Neural crest cell (in vitro differentiated cells): ENCODE results near the gene FNDC3B. TPM values are rescaled to one million over a fixed set of nuclear protein-coding genes. Genes with fewer than 3 reads are reported as not detected.

Experiments used
- DNase-seq: peaks from one replicate; pipeline ENCODE4 v3.0.0; 2021; ENCODE audit warnings: low read depth, mixed read lengths, low spot score
- H3K27ac Mint-ChIP-seq: one replicate; pipeline ENCODE4 v1.8.0; 2021; ENCODE audit warnings: mild to moderate bottlenecking, mixed read lengths; ENCODE audit not compliant: unreplicated experiment
- H3K27me3 Mint-ChIP-seq: 2 replicates; pipeline ENCODE4 v1.8.0; 2021; ENCODE audit warnings: low read depth, mild to moderate bottlenecking, mixed read lengths
- H3K36me3 Mint-ChIP-seq: 2 replicates; pipeline ENCODE4 v1.8.0; 2021; ENCODE audit warnings: low read depth, mild to moderate bottlenecking, mixed read lengths
- H3K4me1 Mint-ChIP-seq: 2 replicates; pipeline ENCODE4 v1.8.0; 2021; ENCODE audit warnings: mixed read lengths
- H3K4me3 Mint-ChIP-seq: one replicate; pipeline ENCODE4 v1.8.0; 2021; ENCODE audit warnings: mild to moderate bottlenecking, mixed read lengths
- H3K9me3 Mint-ChIP-seq: 2 replicates; pipeline ENCODE4 v1.8.0; 2021; ENCODE audit warnings: mixed read lengths
- total RNA-seq: library from RNA; stranded (reverse); gene quantifications from 2 replicates; pipeline ENCODE4 v1.2.1, GENCODE V29; 2021
- TF ChIP-seq, protein P1 (sequence below): fragments of 200-600 bp; sonication (generic); conservative IDR thresholded peaks from 2 replicates; pipeline ENCODE4 v1.5.0; 2021; ENCODE audit warnings: antibody characterized with exemption, mild to moderate bottlenecking

FNDC3B gene
- total RNA-seq, 1 donor from 2014 or later, result 41.5 TPM

DNA sequence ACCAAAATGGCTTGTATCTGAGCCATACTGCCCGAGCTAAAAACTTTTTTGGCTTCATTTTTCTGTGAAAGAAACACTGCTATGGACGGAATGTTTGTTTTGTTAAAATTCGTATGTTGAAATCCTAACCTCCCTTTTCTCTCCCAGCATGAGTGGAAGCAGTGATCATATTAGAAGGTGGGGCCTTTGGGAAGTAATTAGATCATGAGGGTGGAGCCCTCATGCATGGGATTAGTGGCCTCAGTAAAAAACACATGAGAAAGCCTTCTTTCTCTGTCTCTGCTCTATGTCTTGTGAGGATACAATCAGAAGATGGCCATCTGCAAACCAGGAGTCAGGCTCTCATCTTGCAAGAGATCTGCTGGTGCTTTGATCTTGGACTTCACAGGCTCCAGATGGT is 7.4 kb upstream of the FNDC3B start:
- no peak overlapping the region for H3K4me3 Mint-ChIP-seq
- DNase-seq, result no peak
- peaks cover 4% of the 10 kb centered on the region for H3K4me1 Mint-ChIP-seq
- H3K27ac Mint-ChIP-seq, result no peak overlapping the region
- peaks cover 10% of the 10 kb centered on the region for H3K9me3 Mint-ChIP-seq
- H3K27me3 Mint-ChIP-seq, result no peaks in the 10 kb centered on the region
- H3K36me3 Mint-ChIP-seq, result peaks cover 2% of the 10 kb centered on the region
- TF ChIP-seq, protein P1, sequence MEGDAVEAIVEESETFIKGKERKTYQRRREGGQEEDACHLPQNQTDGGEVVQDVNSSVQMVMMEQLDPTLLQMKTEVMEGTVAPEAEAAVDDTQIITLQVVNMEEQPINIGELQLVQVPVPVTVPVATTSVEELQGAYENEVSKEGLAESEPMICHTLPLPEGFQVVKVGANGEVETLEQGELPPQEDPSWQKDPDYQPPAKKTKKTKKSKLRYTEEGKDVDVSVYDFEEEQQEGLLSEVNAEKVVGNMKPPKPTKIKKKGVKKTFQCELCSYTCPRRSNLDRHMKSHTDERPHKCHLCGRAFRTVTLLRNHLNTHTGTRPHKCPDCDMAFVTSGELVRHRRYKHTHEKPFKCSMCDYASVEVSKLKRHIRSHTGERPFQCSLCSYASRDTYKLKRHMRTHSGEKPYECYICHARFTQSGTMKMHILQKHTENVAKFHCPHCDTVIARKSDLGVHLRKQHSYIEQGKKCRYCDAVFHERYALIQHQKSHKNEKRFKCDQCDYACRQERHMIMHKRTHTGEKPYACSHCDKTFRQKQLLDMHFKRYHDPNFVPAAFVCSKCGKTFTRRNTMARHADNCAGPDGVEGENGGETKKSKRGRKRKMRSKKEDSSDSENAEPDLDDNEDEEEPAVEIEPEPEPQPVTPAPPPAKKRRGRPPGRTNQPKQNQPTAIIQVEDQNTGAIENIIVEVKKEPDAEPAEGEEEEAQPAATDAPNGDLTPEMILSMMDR, result no peak

DNA sequence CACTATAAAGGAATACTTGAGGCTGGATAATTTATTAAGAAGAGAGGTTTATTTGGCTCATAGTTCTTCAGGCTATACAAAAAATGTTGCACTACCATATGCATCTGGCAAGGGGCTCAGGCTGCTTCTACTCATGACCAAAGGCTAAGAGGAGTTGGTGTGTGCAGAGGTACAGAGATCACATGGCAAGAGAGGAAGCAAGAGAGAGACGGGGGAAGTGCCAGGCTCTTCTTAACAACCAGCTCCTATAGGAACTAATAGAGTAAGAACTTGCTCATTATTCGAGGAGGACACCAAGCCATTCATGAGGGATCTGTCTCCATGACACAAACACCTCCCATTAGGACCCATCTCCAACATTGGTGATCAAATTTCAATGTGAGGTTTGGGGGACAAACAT is 6.0 kb upstream of the FNDC3B start:
- Mint-ChIP-seq H3K36me3 (peaks cover 2% of the 10 kb centered on the region), H3K4me3 (peak overlapping the region; percentile 8), H3K4me1 (peaks cover 15% of the 10 kb centered on the region), H3K9me3 (peaks cover 10% of the 10 kb centered on the region), H3K27me3 (no peaks in the 10 kb centered on the region), H3K27ac (no peak overlapping the region)
- DNase-seq, result no peak
- TF ChIP-seq, protein P1, result no peak

DNA sequence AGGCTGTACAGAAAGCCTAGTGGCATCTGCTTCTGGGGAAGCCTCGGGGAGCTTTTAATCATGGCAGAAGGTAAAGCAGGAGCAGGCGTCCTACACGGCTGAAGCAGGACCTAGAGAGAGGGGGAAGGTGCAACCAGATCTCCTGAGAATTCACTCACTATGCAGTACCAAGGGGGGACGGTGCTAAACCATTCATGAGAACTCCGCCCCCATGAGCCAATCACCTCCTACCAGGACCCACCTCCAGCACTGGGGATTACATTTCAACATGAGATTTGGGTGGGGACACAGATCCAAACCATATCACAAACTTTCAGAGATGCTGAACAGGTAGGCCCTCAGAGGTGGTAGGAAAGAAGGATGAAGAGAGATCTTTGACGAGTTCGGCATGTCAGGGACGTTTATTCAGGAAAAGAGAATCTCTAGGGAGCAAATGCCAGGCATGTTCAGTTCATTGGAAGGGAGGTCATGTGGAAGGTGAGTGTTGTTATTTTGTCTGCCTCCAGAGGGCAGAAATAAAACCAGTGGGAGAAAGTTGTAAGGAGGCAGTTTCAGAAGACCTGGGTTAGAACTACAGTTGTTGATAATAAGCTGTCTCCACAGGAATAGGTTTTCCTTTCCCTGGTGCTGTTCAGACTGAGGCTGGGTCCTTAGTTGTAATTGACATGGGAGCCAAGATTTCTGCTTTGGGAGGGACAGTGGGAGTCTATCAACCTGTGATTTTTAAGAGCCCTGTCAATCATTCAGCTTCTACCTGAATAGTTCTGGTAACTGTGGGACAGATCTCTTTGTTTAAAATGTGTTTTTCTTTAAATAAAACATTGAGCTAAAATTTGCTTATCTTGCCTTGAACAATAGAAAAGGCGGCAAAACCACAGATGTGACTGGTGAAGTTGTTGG is 4.3 kb upstream of the FNDC3B start:
- no peak overlapping the region for H3K4me3 Mint-ChIP-seq
- H3K9me3 Mint-ChIP-seq, result peaks cover 10% of the 10 kb centered on the region
- peaks cover 2% of the 10 kb centered on the region for H3K36me3 Mint-ChIP-seq
- DNase-seq, result no peak
- no peak overlapping the region for H3K27ac Mint-ChIP-seq
- no peaks in the 10 kb centered on the region for H3K27me3 Mint-ChIP-seq
- TF ChIP-seq, protein P1, result peak; percentile 57
- H3K4me1 Mint-ChIP-seq, result peaks cover 27% of the 10 kb centered on the region

DNA sequence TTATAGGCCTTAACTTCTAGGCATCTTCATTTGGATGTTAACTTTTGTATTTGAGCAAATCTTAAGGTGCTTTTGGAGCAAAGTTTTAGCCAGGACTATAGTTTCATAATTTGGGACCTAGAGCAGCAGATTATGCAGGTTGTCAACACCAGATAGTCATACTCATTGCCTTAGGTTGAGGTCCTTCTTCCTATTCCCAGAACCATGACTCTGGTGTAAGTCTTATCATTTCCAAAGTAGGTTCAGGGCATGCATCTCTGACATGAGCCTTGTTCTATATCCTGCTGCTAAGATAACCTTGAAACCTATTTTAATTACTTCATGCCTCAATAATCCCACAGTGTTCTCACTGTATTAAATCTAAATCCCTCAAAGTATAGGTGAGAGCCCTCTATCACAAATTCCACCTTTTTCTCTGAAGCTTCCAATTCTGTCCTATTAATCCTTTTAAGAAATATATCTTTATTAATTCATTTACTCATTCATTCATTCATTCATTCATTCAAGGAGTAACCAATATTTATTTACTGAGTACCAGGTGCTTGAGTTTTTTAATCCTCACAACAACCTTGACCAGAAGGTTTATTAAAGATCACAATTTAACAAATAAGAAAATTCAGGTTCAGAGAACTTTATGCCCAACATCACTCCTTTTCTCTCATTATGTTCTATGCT is 2.7 kb upstream of the FNDC3B start:
- TF ChIP-seq, protein P1, result no peak
- Mint-ChIP-seq H3K4me3 (no peak overlapping the region), H3K4me1 (peaks cover 36% of the 10 kb centered on the region), H3K36me3 (peaks cover 2% of the 10 kb centered on the region), H3K9me3 (peaks cover 7% of the 10 kb centered on the region), H3K27me3 (no peaks in the 10 kb centered on the region), H3K27ac (no peak overlapping the region)
- no peak for DNase-seq

DNA sequence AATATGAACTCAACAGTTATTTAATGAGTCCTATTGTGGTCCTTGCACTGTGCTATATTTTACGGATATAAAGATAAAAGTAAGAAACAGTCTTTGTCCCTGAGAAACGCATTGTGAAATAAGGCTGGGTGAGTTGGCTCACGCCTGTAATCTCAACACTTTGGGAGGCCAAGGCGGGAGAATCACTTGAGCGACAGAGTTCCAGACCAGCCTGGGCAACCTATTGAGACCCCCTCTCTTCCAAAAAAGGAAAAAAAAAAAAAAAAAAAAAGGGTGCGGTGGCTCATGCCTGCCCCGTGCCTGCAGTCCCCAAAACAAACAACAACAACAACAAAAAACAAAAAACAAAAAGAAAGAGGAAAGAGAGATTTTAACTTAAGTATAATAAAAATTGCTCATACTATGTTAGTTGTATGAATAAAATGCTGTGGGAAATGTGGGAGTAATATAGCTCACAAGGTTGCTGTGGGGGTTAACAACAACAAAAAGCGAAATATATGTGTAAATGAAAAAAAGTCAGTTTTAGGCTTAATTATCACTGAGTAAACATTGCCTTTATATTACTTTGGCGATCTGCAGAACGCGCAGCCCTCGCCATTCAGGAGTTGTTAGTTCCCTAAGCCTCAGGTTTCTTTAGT is 461 bp upstream of the FNDC3B start:
- TF ChIP-seq, protein P1, result no peak
- no peak for DNase-seq
- H3K27me3 Mint-ChIP-seq, result no peaks in the 10 kb centered on the region
- peaks cover 3% of the 10 kb centered on the region for H3K9me3 Mint-ChIP-seq
- peaks cover 50% of the 10 kb centered on the region for H3K4me1 Mint-ChIP-seq
- no peaks in the 10 kb centered on the region for H3K36me3 Mint-ChIP-seq
- H3K4me3 Mint-ChIP-seq, result peak overlapping the region; percentile 98
- H3K27ac Mint-ChIP-seq, result peak overlapping the region; percentile 89
